Measurements from ENCODE around the gene SLX9.

- peak in 2 of 3 experiments; percentile 3 to 43 for TF ChIP-seq CTCF (IDR thresholded peaks at IDR 0.05)
- peak in 1 of 2 donors; percentile 30 for TF ChIP-seq POLR2AphosphoS5 (IDR thresholded peaks at IDR 0.05; ENCODE audit: insufficient read depth in 1 of 2, low read depth in 1 of 2)
Measured at GRCh38 chr21:44911384-44912157, 28.3 kb upstream of the SLX9 start.
